T-helper 22 cell (primary cell): Measurements from ENCODE around the gene SEBOX.

Experiments used
- DNase-seq: peaks from one replicate; pipeline ENCODE4 v3.0.0-alpha.2; 2020; ENCODE audit warnings: low read depth

The SEBOX gene

DNA sequence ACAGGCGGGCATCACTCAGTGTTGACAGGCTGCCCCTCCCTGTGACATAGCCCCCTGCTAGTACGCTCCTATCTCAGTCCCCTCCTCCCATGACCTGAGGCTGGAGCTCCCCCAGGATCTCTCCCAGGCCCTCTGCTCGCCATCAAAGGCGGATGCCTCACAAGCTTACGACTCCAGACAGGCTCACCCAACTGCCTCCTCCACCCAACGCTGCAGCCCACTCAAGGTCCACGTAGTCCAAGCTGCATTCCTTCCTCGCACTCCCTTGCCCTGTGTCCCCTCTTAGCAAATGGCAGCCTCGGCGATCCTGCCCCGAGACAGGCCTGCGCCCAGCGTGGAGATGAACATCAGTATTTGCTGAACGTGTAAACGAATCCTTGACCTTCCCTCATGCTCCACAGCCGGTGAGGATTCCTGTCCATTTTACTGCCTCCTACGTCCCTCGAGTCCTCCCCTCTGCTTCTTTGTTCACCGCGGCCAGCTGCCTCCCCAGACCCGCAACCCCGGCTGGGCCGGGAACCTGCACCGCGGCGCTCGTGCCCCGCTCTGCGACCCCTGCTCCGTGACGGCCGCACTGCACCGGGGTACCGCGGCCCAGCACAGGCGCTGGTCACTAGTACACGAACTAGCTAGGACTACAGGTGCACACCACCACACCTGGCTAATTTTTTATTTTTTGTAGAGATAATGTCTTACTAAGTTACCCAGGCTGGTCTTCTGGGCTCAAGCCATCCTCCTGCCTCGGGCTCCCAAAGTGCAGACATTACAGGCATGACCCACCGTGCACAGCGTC lies 46.8 kb downstream of the SEBOX start:
- DNase-seq, result no peak

DNA sequence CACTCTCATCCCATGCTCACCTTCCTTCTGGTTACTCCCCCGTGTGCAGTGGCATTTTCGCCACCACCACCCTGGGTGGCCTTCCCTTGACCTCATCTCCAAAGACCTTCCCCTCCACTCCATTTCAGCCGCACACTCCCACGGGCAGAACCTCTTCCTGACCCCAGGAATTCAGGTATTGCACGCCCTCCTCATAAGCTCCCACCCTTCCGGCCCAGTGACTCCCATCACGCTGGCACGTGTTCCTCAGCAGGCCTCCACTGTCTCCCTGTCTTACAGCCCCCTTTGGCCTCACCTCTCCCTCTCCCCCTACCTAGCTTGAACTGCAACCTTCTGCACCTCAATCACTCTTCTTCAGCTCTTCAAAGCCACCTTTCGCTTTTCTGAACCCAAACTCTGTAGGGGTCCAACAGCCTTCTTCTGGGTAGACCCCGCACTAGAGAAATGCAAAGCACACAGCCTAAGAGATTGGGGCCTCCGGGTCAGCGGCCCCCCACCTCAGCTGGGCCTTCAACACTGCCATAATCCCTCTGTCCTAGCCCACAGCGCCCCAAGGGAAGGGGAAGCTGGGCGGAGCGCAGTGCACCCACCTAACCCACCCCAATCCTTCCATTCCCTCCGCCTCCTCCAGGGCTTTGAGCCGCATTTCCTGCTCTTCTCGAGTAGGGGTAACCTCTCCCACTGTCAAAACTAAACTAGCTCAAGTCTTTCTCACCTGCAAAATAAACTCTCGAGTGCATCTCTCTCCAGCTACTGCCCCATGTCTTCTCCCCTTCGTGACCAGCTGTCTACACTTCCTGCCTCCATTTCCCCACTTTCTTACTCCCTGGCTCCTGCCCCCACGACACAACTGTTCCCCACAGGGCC lies 47.7 kb downstream of the SEBOX start:
- DNase-seq, result no peak

GRCh38 chr17:28315846-28316705 lies 48.9 kb downstream of the SEBOX start:
- DNase-seq, result no peak

- DNase-seq, result no peak
Measured at GRCh38 chr17:28313841-28314240, 51.2 kb downstream of the SEBOX start.
